C4-2B (cell line): ENCODE measurements around the gene SHISA9.

Experiments
- H3K27ac ChIP-seq: fragments of 450-650 bp; 2 replicates; pipeline ENCODE4 v1.5.1; 2017
- ZFX ChIP-seq: fragments of 450-650 bp; IDR thresholded peaks from 2 replicates; pipeline ENCODE4 v1.6.1; 2017
- TF ChIP-seq, protein P1 (sequence below): fragments of 450-650 bp; conservative IDR thresholded peaks from 2 replicates; pipeline ENCODE4 v1.5.1; 2017; ENCODE audit warnings: mild to moderate bottlenecking

Gene SHISA9

DNA sequence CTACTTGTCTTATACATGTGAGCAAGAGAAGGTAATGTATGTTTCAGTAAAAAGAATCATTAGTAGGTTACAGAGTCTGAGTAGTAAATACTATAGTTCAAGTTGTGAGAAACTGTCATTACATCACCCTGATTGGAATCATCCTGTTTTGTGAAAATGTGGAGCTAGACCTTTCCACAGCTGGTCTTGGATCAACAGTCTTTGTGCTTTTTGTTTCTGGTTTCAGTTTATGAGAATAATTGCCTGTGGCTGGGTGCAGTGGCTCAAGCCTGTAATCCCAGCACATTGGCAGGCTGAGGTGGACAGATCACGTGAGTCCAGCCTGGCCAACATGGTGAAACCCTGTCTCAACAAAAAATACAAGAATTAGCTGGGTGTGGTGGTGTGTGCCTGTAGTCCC is 19.7 kb upstream of the SHISA9 start:
- peak overlapping the region; percentile 14; the same call in 1 of the 2 replicates for H3K27ac ChIP-seq
- TF ChIP-seq, protein P1, sequence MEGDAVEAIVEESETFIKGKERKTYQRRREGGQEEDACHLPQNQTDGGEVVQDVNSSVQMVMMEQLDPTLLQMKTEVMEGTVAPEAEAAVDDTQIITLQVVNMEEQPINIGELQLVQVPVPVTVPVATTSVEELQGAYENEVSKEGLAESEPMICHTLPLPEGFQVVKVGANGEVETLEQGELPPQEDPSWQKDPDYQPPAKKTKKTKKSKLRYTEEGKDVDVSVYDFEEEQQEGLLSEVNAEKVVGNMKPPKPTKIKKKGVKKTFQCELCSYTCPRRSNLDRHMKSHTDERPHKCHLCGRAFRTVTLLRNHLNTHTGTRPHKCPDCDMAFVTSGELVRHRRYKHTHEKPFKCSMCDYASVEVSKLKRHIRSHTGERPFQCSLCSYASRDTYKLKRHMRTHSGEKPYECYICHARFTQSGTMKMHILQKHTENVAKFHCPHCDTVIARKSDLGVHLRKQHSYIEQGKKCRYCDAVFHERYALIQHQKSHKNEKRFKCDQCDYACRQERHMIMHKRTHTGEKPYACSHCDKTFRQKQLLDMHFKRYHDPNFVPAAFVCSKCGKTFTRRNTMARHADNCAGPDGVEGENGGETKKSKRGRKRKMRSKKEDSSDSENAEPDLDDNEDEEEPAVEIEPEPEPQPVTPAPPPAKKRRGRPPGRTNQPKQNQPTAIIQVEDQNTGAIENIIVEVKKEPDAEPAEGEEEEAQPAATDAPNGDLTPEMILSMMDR, result no peak
- TF ChIP-seq ZFX, result no peak

DNA sequence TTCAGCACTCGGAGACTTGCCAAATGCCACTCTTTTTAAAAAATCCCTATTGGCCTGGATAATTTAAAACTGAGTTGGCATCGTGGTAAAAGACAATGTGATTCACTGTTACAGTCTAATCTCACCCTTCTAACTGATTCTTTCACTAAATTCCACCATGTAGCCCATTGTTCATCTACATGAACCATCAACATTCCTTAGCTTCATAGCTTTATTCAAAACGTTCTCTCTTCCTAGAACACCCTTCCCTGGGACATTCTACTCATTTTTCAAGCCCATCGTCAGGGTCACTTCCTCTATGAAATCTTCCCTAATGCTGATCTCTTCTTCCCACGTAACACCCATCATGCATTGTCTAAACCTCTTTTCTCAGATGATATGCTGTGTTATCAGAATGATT is 15.7 kb upstream of the SHISA9 start:
- no peak overlapping the region for H3K27ac ChIP-seq
- no peak for TF ChIP-seq ZFX
- TF ChIP-seq, protein P1, result no peak

- no peak overlapping the region for H3K27ac ChIP-seq
- TF ChIP-seq, protein P1, result no peak
- TF ChIP-seq ZFX, result no peak
Observed at GRCh38 chr16:12891836-12892235, 9.6 kb upstream of the SHISA9 start.

GRCh38 chr16:12893050-12893750 is 8.2 kb upstream of the SHISA9 start:
- no peak overlapping the region for H3K27ac ChIP-seq
- no peak for TF ChIP-seq ZFX
- TF ChIP-seq, protein P1, result no peak

GRCh38 chr16:12896562-12896961 is 4.8 kb upstream of the SHISA9 start:
- H3K27ac ChIP-seq, result no peak overlapping the region
- TF ChIP-seq, protein P1, result peak; percentile 75
- TF ChIP-seq ZFX, result no peak

- H3K27ac ChIP-seq, result peak overlapping the region; percentile 53
- TF ChIP-seq ZFX, result no peak
- TF ChIP-seq, protein P1, result peak; percentile 9; the same call in 1 of the 2 replicates
Observed at GRCh38 chr16:12898551-12898950, 2.8 kb upstream of the SHISA9 start.

GRCh38 chr16:12899529-12900143 is 1.8 kb upstream of the SHISA9 start:
- TF ChIP-seq ZFX, result no peak
- TF ChIP-seq, protein P1, result no peak
- H3K27ac ChIP-seq, result peak overlapping the region; percentile 53
